Fibroblast of lung (primary cell): ENCODE measurements around the gene NFE2L3.

Experiments used
- EZH2 ChIP-seq: IDR thresholded peaks from 2 replicates; pipeline ENCODE4 v1.5.1; 2012; ENCODE audit warnings: low read length, control low read depth, mild to moderate bottlenecking; ENCODE audit errors: missing control alignments
- TF ChIP-seq, protein P1 (sequence below), 2 donors: IDR thresholded peaks in 1 of 2; conservative IDR thresholded peaks in 1 of 2; 1 replicate in 1 of 2; 2 replicates in 1 of 2; pipeline ENCODE4 v1.5.1; 2011 to 2012; ENCODE audit warnings: low read length in 2 of 2, control low read depth in 1 of 2, inconsistent platforms in 1 of 2, low read depth in 1 of 2, mild to moderate bottlenecking in 1 of 2

DNA sequence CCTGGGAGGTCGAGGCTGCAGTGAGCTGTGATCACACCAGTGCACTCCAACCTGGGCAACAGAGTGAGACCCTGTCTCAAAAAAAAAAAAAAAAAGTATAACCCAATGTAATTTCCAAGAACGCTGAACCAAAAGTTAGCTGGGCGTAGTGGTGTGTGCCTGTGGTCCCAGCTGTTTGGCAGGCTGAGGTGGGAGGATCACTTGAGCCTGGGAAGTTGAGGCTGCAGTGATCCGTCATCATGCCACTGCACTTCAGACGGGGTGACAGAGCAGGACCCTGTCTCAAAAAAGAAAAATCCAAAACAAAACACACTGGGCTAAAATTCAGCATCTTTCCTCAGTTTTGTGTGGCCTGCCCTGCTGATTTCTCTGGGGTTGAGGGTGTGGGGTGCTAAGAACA is 27.4 kb downstream of the NFE2L3 start:
- TF ChIP-seq, protein P1, sequence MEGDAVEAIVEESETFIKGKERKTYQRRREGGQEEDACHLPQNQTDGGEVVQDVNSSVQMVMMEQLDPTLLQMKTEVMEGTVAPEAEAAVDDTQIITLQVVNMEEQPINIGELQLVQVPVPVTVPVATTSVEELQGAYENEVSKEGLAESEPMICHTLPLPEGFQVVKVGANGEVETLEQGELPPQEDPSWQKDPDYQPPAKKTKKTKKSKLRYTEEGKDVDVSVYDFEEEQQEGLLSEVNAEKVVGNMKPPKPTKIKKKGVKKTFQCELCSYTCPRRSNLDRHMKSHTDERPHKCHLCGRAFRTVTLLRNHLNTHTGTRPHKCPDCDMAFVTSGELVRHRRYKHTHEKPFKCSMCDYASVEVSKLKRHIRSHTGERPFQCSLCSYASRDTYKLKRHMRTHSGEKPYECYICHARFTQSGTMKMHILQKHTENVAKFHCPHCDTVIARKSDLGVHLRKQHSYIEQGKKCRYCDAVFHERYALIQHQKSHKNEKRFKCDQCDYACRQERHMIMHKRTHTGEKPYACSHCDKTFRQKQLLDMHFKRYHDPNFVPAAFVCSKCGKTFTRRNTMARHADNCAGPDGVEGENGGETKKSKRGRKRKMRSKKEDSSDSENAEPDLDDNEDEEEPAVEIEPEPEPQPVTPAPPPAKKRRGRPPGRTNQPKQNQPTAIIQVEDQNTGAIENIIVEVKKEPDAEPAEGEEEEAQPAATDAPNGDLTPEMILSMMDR (conservative IDR thresholded peaks at IDR 0.05 in 1 of 2, IDR thresholded peaks at IDR 0.05 in 1 of 2; ENCODE audit: low read depth in 1 of 2, low read length in 2 of 2): no peak
- TF ChIP-seq EZH2: no peak
